H1 (cell line): ENCODE data around the gene CITED1. TPM values are rescaled to one million over a fixed set of nuclear protein-coding genes. Genes with fewer than 3 reads are reported as not detected.
A peak's percentile ranks its signal among the peaks of the same experiment; 100 is the strongest.

Experiments used
- CTCF ChIA-PET: fragments of 300-600 bp; sonication (Branson Sonifier 250); formaldehyde crosslinking; loops from one replicate; lab custom pipeline; 2021; ENCODE audit not compliant: partially characterized antibody; lab: Charles Lee
- POLR2A ChIA-PET: fragments of 300-600 bp; sonication (Branson Sonifier 250); formaldehyde crosslinking; loops from one replicate; lab custom pipeline; 2021; ENCODE audit warnings: inconsistent platforms; ENCODE audit not compliant: partially characterized antibody; lab: Charles Lee
- DNase-seq, 2 experiments: peaks; one replicate each; pipeline versions ENCODE4 v3.0.0 to v3.0.0-alpha.2; 2010 to 2022; ENCODE audit warnings: low spot score in 2 of 2, low read depth in 1 of 2, mixed read lengths in 1 of 2
- FAIRE-seq: peaks from 2 replicates; lab custom pipeline; 2011; peaks lifted over from hg19 to GRCh38; lab: Jason Lieb, UNC
- H2AFZ ChIP-seq: 2 replicates; pipeline ENCODE4 v1.8.1; 2012; ENCODE audit warnings: low read length, inconsistent platforms
- H2AK5ac ChIP-seq: 2 replicates; pipeline ENCODE4 v1.6.1; 2013; ENCODE audit warnings: low read depth, low read length
- H2BK120ac ChIP-seq: replicated peaks from 2 replicates; pipeline ENCODE3; 2013; ENCODE audit warnings: low read depth, low read length, inconsistent platforms
- H2BK12ac ChIP-seq: 2 replicates; pipeline ENCODE4 v1.6.1; 2013; ENCODE audit warnings: low read depth, low read length
- H2BK15ac ChIP-seq: 2 replicates; pipeline ENCODE4 v1.6.1; 2013; ENCODE audit warnings: low read length
- H2BK20ac ChIP-seq: 2 replicates; pipeline ENCODE4 v1.6.1; 2013; ENCODE audit warnings: low read length
- H2BK5ac ChIP-seq: 2 replicates; pipeline ENCODE4 v1.6.1; 2013; ENCODE audit warnings: low read depth, low read length
- H3K14ac ChIP-seq: 2 replicates; pipeline ENCODE4 v1.6.1; 2013; ENCODE audit warnings: inconsistent platforms; ENCODE audit not compliant: insufficient read length
- H3K18ac ChIP-seq: 2 replicates; pipeline ENCODE4 v1.6.1; 2013; ENCODE audit warnings: low read length; ENCODE audit errors: extremely low read depth
- H3K23ac ChIP-seq: 2 replicates; pipeline ENCODE4 v1.6.1; 2013; ENCODE audit warnings: inconsistent platforms; ENCODE audit not compliant: insufficient read length
- H3K23me2 ChIP-seq: 2 replicates; pipeline ENCODE4 v1.6.1; 2013; ENCODE audit warnings: low read depth, low read length
- H3K27ac ChIP-seq: 2 replicates; pipeline ENCODE4 v1.6.1; 2011; ENCODE audit warnings: low read depth, low read length, inconsistent platforms
- H3K27me3 ChIP-seq, 4 experiments: replicated peaks in 1 of 4; 1 replicate in 1 of 4; 2 replicates in 3 of 4; pipeline versions ENCODE4 v1.6.1 to v1.8.1; 2011 to 2013; ENCODE audit warnings: low read length in 3 of 4, mild to moderate bottlenecking in 3 of 4, inconsistent platforms in 2 of 4, mixed read lengths in 2 of 4, moderate library complexity in 1 of 4; ENCODE audit not compliant: control insufficient read depth in 3 of 4, insufficient read depth in 3 of 4; ENCODE audit errors: extremely low read depth in 1 of 4
- H3K36me3 ChIP-seq, 4 experiments: 2 replicates each; pipeline versions ENCODE4 v1.6.1 to v1.8.1; 2011 to 2013; ENCODE audit warnings: mild to moderate bottlenecking in 4 of 4, low read length in 3 of 4, moderate library complexity in 2 of 4, control low read depth in 1 of 4, inconsistent platforms in 1 of 4; ENCODE audit not compliant: insufficient read depth in 4 of 4, control insufficient read depth in 2 of 4
- H3K4ac ChIP-seq: replicated peaks from 2 replicates; pipeline ENCODE3; 2013; ENCODE audit warnings: low read length, low read depth, mixed read lengths, inconsistent platforms; ENCODE audit not compliant: insufficient read length
- H3K4me1 ChIP-seq, 4 experiments: replicated peaks in 1 of 4; 1 replicate in 1 of 4; 2 replicates in 3 of 4; pipeline versions ENCODE4 v1.6.1 to v1.8.1; 2011 to 2013; ENCODE audit warnings: low read length in 3 of 4, inconsistent platforms in 2 of 4, mixed read lengths in 1 of 4; ENCODE audit not compliant: insufficient read depth in 4 of 4, control insufficient read depth in 3 of 4
- H3K4me2 ChIP-seq, 2 experiments: 2 replicates each; pipeline versions ENCODE4 v1.6.1 to v1.8.1; 2011 to 2013; ENCODE audit warnings: low read depth in 2 of 2, low read length in 2 of 2, control low read depth in 1 of 2, inconsistent platforms in 1 of 2, mild to moderate bottlenecking in 1 of 2; ENCODE audit not compliant: insufficient read depth in 1 of 2
- H3K4me3 ChIP-seq, 4 experiments: fragments of 200-600, 300-600 bp in 1 of 4; sonication (generic), shearing (Covaris generic), sonication (Bioruptor Twin) in 1 of 4; 2 replicates each; pipeline versions ENCODE4 v1.5.1 to v1.8.1; 2011 to 2016; ENCODE audit warnings: low read length in 4 of 4, low read depth in 3 of 4, control low read depth in 2 of 4, inconsistent platforms in 2 of 4, mild to moderate bottlenecking in 2 of 4, mixed read lengths in 1 of 4, moderate library complexity in 1 of 4; ENCODE audit not compliant: insufficient read depth in 2 of 4; ENCODE audit errors: extremely low read depth in 1 of 4
- H3K56ac ChIP-seq: replicated peaks from 2 replicates; pipeline ENCODE3; 2013; ENCODE audit warnings: low read depth, mild to moderate bottlenecking, mixed read lengths, low read length, inconsistent platforms; ENCODE audit not compliant: insufficient read length
- H3K79me1 ChIP-seq: 2 replicates; pipeline ENCODE4 v1.6.1; 2013; ENCODE audit warnings: low read depth, low read length, control low read depth
- H3K79me2 ChIP-seq, 2 experiments: 2 replicates each; pipeline versions ENCODE4 v1.6.1 to v1.8.1; 2012 to 2013; ENCODE audit warnings: low read length in 2 of 2, mild to moderate bottlenecking in 2 of 2, inconsistent platforms in 1 of 2; ENCODE audit not compliant: insufficient read depth in 2 of 2, control insufficient read depth in 1 of 2
- H3K9ac ChIP-seq, 4 experiments: replicated peaks in 1 of 4; 1 replicate in 1 of 4; 2 replicates in 3 of 4; pipeline versions ENCODE4 v1.6.1 to v1.8.1; 2011 to 2013; ENCODE audit warnings: low read depth in 3 of 4, low read length in 3 of 4, control low read depth in 2 of 4, mild to moderate bottlenecking in 2 of 4, moderate library complexity in 2 of 4, inconsistent platforms in 1 of 4; ENCODE audit errors: extremely low read depth in 1 of 4
- H3K9me3 ChIP-seq, 2 experiments: 2 replicates each; pipeline versions ENCODE4 v1.6.1 to v1.8.1; 2012 to 2013; ENCODE audit warnings: mild to moderate bottlenecking in 2 of 2, moderate library complexity in 2 of 2, control low read depth in 1 of 2, inconsistent platforms in 1 of 2, low read depth in 1 of 2, low read length in 1 of 2, mixed read lengths in 1 of 2; ENCODE audit not compliant: insufficient read depth in 2 of 2
- H4K20me1 ChIP-seq, 2 experiments: replicated peaks in 1 of 2; 2 replicates each; pipeline versions ENCODE3 to v1.8.1; 2011 to 2013; ENCODE audit warnings: inconsistent platforms in 2 of 2, low read length in 2 of 2, mild to moderate bottlenecking in 1 of 2; ENCODE audit not compliant: insufficient read depth in 2 of 2, control insufficient read depth in 1 of 2
- H4K5ac ChIP-seq: 2 replicates; pipeline ENCODE4 v1.6.1; 2013; ENCODE audit warnings: low read length, low read depth, mixed read lengths, inconsistent platforms; ENCODE audit not compliant: insufficient read length
- H4K8ac ChIP-seq: 2 replicates; pipeline ENCODE4 v1.8.0; 2013; ENCODE audit warnings: mild to moderate bottlenecking, moderate library complexity, low read length, inconsistent platforms; ENCODE audit not compliant: insufficient read depth; ENCODE audit errors: extremely low read depth
- H4K91ac ChIP-seq: replicated peaks from 2 replicates; pipeline ENCODE3; 2013; ENCODE audit warnings: low read length, mixed read lengths, inconsistent platforms; ENCODE audit not compliant: insufficient read length
- ATF3 ChIP-seq: IDR thresholded peaks from 2 replicates; pipeline ENCODE4 v1.6.1; 2011; ENCODE audit warnings: low read depth, mild to moderate bottlenecking, low read length; ENCODE audit not compliant: insufficient read depth
- CBX5 ChIP-seq: fragments of 300-800, 300-1000 bp; sonication (generic); IDR thresholded peaks from 2 replicates; pipeline ENCODE4 v1.7.1; 2016; ENCODE audit warnings: antibody characterized with exemption, low read length, low read depth
- EP300 ChIP-seq, 2 experiments: IDR thresholded peaks; 1 replicate in 1 of 2; 2 replicates in 1 of 2; pipeline ENCODE4 v1.6.1; 2011 to 2012; ENCODE audit warnings: low read depth in 2 of 2, low read length in 2 of 2, mild to moderate bottlenecking in 2 of 2, borderline replicate concordance in 1 of 2, inconsistent platforms in 1 of 2, moderate library complexity in 1 of 2
- GTF2F1 ChIP-seq: IDR thresholded peaks from 2 replicates; pipeline ENCODE4 v1.6.1; 2012; ENCODE audit warnings: low read depth, low read length, improper control_type of control experiment, borderline replicate concordance
- NRF1 ChIP-seq: IDR thresholded peaks from 2 replicates; pipeline ENCODE4 v1.6.1; 2011; ENCODE audit warnings: mild to moderate bottlenecking, low read depth, low read length, improper control_type of control experiment
- POLR2A ChIP-seq, 2 experiments: IDR thresholded peaks; 1 replicate in 1 of 2; 2 replicates in 1 of 2; pipeline ENCODE4 v1.6.1; 2011; ENCODE audit warnings: low read depth in 2 of 2, low read length in 2 of 2, mild to moderate bottlenecking in 2 of 2; ENCODE audit errors: control extremely low read depth in 1 of 2
- TCF12 ChIP-seq: IDR thresholded peaks from 2 replicates; pipeline ENCODE4 v1.6.1; 2011; ENCODE audit warnings: low read depth, mild to moderate bottlenecking, low read length
- WGBS, 2 experiments: shearing (Covaris generic) in 1 of 2; methylation state at CpG; one replicate each; pipeline versions ENCODE4 v1.1.6 to v1.1.7; 2013 to 2015; ENCODE audit warnings: low lambda C conversion rate in 2 of 2, mixed read lengths in 2 of 2, inconsistent platforms in 1 of 2, low coverage in 1 of 2, missing lambda C conversion rate in 1 of 2; ENCODE audit not compliant: insufficient replicate concordance in 2 of 2, insufficient coverage in 1 of 2, insufficient read length in 1 of 2; ENCODE audit errors: extremely low coverage in 1 of 2, missing lambda C conversion rate in 1 of 2; 5-methylcytosine and 5-hydroxymethylcytosine counted together
- polyA plus RNA-seq, 7 experiments: library from polyadenylated mRNA; depleted of rRNA in 3 of 7; stranded (reverse) in 5 of 7; unstranded in 2 of 7; fragments of >200 nt in 5 of 7; fragments of 200-250 nt in 2 of 7; gene quantifications; 1 replicate in 5 of 7; 2 replicates in 1 of 7; 4 replicates in 1 of 7; pipeline versions ENCODE4 v1.2.1 to v1.2.3, GENCODE V29; 2011 to 2013; ENCODE audit warnings: missing spikeins in 2 of 7, mixed read lengths in 2 of 7
- total RNA-seq: library from RNA; stranded (reverse); fragmentation: NEBNext Ultra II Directional; extraction: Animal tissue kit (Norgen Biotek cat#: 25700); gene quantifications from 2 replicates; pipeline ENCODE4 v1.2.1, GENCODE V29; 2021
- TF ChIP-seq, protein P1 (sequence below): IDR thresholded peaks from 2 replicates; pipeline ENCODE4 v1.6.1; 2012; ENCODE audit warnings: low read length, inconsistent platforms

CITED1 gene
- total and polyA plus RNA-seq, 2 of the 8 experiments (the other 6 are each of a cell fraction or from before 2014, with no cell fraction given): 1.2 to 2.4 TPM

DNA sequence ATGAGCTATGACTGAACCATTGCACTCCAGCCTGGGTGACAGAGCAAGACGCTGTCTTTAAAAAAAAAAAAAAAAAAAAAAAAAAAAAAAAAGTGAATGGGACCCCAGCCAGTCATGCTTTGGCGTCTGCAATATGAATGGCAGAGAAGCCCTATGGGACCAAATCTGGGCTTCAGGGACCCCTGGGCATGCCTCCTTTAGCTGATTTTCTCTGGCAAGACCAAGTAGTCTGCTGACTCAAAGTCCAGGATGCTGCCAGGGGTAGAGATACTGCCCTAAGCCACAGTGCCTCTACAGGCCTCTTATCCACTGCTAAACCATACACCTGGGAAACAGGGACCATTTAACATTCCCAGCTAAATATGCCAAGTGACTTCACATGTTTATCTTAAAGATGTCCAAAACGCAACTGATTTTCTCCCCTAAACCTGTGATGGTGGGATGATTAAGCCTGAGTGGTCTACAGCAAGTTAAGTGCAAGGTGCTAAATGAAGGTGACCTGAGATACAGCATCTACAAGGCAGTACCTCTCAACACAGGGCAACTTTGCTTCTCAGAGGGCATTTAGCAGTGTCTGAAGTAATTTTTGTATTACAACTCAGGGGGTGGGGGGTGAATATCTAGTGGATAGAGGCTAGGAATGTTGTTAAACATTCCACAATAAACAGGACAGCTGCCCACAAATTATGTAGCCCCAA, 34.5 kb downstream of the CITED1 start:
- CTCF ChIA-PET: interaction anchor here (1.3 kb wide), 1 partner anchor 23 kb away, joined by 4 read pairs; no protein-coding TSS in a partner anchor
- Histone ChIP-seq H3K4ac (no peak overlapping the region), H3K9ac (no peak overlapping the region), H3K36me3 (peaks cover 34 to 86% (median 68%) of the 10 kb centered on the region in 4 experiments), H2BK20ac (no peak overlapping the region), H2AK5ac (no peak overlapping the region), H3K23me2 (peaks cover 6% of the 10 kb centered on the region; the same call in 1 of the 2 replicates), H3K4me1 (peaks cover 0 to 6% (median 0%) of the 10 kb centered on the region in 4 experiments; a peak in 2 of 7 replicates), H4K91ac (no peak overlapping the region), H3K4me3 (no peak overlapping the region), H2BK15ac (no peak overlapping the region), H3K4me2 (no peak overlapping the region), H4K5ac (no peak overlapping the region), H3K56ac (no peak overlapping the region), H3K79me1 (no peaks in the 10 kb centered on the region), H3K18ac (no peak overlapping the region), H3K23ac (no peak overlapping the region), H2BK5ac (no peak overlapping the region), H3K14ac (no peak overlapping the region), H4K8ac (no peak overlapping the region), H2AFZ (no peak overlapping the region), H2BK120ac (no peak overlapping the region), H3K27ac (no peak overlapping the region), H4K20me1 (peaks cover 0 to 17% of the 10 kb centered on the region in 2 experiments), H3K27me3 (no peaks in the 10 kb centered on the region), H3K79me2 (peaks cover 0 to 21% of the 10 kb centered on the region in 2 experiments; a peak in 3 of 4 replicates), H2BK12ac (no peak overlapping the region), H3K9me3 (no peaks in the 10 kb centered on the region)
- FAIRE-seq: no peak
- DNase-seq: no peak
- 87% methylated on average over 1 of the region's 3 CpGs; no CpG with 5 or more reads in 1 of the 2 experiments for WGBS, 2 experiments
- TF ChIP-seq POLR2A (IDR thresholded peaks at IDR 0.05; ENCODE audit: control extremely low read depth in 1 of 2, low read depth in 2 of 2, low read length in 2 of 2) (peak in 1 of 2 experiments; percentile 34; a peak in 2 of 3 replicates), ATF3 (no peak), NRF1 (no peak), EP300 (IDR thresholded peaks at IDR 0.05; ENCODE audit: borderline replicate concordance in 1 of 2, low read depth in 2 of 2, low read length in 2 of 2) (no peak), TCF12 (no peak), CBX5 (no peak), GTF2F1 (no peak)
- TF ChIP-seq, protein P1, sequence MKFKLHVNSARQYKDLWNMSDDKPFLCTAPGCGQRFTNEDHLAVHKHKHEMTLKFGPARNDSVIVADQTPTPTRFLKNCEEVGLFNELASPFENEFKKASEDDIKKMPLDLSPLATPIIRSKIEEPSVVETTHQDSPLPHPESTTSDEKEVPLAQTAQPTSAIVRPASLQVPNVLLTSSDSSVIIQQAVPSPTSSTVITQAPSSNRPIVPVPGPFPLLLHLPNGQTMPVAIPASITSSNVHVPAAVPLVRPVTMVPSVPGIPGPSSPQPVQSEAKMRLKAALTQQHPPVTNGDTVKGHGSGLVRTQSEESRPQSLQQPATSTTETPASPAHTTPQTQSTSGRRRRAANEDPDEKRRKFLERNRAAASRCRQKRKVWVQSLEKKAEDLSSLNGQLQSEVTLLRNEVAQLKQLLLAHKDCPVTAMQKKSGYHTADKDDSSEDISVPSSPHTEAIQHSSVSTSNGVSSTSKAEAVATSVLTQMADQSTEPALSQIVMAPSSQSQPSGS: no peak
- POLR2A ChIA-PET: interaction anchor here (1.1 to 3.1 kb wide), 5 partner anchors 11 to 275 kb away, joined by 3 to 9 read pairs (median 4); partner anchors contain the start of gene ERCC6L
